ENCODE results near the gene COL8A1.
A peak's percentile ranks its signal among the peaks of the same experiment; 100 is the strongest.

The COL8A1 gene

GRCh38 chr3:99765042-99765942, 126.9 kb downstream of the COL8A1 start:
- DNase-seq = no peak

GRCh38 chr3:99767291-99767690, 128.9 kb downstream of the COL8A1 start:
- DNase-seq = no peak

DNA sequence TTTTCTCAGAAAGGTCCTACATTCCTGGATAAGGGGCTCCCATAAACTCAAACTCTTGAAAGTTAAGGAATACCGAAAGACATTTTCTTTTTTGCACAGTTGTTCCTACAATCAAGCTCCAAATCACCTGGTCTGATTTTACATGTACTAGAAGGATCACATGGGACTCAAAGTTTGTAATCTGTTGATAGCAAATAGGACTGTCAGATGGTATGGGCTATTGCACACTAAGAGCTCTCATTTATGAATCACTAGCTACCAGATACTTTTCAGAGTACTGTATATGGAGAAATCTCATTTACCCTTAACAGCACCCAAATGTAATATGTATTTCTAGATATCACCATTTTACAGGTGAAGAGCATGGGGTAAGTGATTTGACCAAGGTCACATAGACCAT, 129.7 kb downstream of the COL8A1 start:
- no peak for DNase-seq

DNA sequence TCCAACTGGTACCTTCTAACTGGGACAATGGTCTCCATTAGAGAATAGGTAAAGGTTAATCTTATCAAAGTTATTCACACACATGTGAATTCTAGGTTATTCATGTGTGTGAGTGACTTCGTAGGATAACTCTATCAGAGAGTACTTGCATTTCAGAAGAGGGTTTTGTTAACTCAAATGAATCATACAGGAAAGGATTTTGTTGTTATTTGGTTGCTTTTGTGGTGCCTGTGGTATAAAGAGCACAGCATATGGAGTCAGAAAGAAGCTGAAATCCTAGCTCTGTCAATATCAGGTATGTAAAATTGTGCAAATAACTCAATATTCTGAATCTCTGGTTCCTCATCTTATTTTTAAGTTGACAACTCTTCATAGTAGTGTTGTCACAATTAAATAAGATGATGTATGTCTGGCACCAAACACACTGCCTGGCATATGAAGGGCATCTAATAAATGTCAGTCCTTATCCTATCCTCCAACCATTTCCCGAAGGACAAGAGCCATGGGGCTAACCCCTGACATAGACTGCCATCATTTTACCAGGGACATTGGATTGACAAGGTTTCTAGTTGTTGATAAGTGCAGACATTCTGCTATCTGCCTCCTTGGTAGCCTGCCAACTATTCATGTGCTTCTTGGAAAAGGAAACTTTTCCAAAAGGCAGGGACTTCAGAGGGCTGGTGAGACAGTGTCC, 130.6 kb downstream of the COL8A1 start:
- no peak for DNase-seq

- no peak for DNase-seq
Observed at GRCh38 chr3:99772171-99772570, 133.8 kb downstream of the COL8A1 start.

GRCh38 chr3:99772671-99773070, 134.3 kb downstream of the COL8A1 start:
- no peak for DNase-seq

DNA sequence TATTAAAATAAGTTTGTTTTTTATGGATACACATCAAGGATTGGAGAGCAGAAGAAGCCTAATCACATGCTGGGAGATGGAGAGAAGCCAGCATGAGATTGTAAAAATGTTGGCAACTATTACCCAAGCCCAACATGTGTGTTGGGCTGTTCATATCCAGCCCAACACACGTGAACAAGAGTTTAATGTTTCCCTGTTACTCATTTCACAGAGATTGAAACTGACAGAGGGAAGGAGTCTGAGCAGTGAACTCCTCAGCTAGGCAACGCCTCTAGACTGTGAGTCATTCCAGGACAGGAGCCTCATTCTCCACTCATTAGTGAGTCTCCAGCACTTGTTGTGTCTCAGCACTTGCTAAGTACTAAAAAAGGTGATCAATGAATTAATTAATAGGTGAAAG, 136.1 kb downstream of the COL8A1 start:
- DNase-seq = no peak

DNA sequence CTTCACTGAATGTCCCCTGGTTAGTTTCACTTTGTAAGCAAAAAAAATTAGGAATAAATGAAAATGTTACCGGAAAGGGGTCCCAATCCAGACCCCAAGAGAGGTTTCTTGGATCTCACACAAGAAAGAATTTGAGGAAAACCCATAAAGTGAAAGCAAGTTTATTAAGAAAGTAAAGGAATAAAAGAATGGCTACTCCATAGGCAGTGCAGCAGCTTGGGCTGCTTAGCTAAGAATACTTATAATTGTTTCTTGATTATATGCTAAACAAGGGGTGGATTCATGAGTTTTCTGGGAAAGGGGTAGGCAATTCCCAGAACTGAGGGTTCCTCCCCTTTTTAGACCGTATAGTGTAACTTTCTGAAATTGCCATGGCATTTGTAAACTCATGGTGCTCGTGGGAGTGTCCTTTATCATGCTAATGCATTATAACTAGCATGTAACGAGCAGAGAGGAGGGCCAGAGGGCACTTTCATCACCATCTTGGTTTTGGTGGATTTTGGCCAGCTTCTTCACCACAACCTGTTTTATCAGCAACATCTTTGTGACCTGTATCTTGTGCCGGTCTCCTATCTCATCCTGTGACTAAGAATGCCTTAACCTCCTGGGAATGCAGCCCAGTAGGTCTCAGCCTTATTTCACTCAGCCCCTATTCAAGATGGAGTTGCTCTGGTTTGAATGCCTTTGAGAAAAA, 138.3 kb downstream of the COL8A1 start:
- DNase-seq = no peak

DNA sequence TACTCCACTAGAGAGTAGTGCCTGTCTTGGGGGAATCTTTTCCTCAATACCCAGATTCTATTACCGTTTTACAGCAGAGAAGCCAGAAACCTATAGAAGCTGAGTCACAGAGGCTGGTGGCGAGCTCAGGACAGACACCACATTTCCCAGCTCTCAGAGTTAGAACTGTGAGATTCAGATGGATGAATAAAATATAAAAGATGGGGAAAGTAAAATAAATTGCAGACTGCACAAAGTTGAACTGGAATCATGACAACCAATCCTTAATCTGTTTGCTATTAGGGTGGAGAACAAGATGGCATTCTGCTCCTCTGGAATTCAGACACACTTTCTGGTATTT, 138.8 kb downstream of the COL8A1 start:
- no peak for DNase-seq

- no peak for DNase-seq
Observed at GRCh38 chr3:99777708-99778107, 139.3 kb downstream of the COL8A1 start.

DNA sequence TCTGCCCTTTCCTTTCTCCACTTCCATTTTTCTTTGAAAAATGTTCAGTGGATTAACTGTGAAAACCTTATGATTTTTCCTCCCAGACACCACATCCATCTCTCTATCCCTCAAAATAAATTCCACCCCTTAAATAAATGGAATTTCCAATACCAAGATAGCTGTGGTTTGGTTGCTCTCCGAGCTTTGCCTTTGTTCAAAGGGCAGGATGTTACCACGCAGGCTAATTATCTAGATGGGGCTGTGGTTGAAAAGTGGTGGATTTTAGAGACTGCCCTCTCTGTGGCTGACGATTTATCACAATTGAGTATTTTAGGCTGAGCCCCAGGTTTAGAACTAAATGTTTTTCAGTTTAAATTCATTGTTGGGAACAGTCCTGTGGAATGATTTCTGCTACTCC, 142.4 kb downstream of the COL8A1 start:
- no peak for DNase-seq

GRCh38 chr3:99781761-99782160, 143.4 kb downstream of the COL8A1 start:
- DNase-seq = no peak

GRCh38 chr3:99783011-99783573, 144.7 kb downstream of the COL8A1 start:
- DNase-seq = no peak

- DNase-seq = no peak
Observed at GRCh38 chr3:99789011-99789721, 150.8 kb downstream of the COL8A1 start.

- DNase-seq = no peak
Observed at GRCh38 chr3:99794485-99794884, 156.1 kb downstream of the COL8A1 start.

DNA sequence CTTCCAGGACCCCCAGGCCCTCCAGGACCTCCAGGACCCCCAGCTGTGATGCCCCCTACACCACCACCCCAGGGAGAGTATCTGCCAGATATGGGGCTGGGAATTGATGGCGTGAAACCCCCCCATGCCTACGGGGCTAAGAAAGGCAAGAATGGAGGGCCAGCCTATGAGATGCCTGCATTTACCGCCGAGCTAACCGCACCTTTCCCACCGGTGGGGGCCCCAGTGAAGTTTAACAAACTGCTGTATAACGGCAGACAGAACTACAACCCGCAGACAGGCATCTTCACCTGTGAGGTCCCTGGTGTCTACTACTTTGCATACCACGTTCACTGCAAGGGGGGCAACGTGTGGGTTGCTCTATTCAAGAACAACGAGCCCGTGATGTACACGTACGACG, 157.2 kb downstream of the COL8A1 start:
- DNase-seq = no peak

GRCh38 chr3:99799422-99799821, 161.0 kb downstream of the COL8A1 start:
- DNase-seq = no peak

DNA sequence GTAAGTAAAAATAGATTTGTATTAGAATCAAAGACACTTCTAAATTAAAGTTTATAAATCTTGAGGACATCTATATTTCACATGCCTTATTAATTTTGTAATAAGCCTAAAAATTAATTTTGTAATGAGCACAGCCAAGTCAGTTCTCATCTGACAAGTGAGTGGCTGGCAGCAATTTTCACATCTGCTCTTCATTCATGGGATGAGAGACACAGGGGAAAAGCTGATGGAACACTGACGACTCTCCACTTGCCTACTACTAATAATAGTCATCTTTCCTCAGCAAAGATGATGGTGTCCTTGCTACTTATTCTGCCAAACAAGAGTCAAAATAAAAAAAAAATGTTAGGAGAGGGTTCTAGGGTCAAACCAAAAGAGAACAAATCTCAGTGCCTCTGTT, 164.9 kb downstream of the COL8A1 start:
- no peak for DNase-seq

GRCh38 chr3:99805160-99805559, 166.8 kb downstream of the COL8A1 start:
- DNase-seq = no peak

DNA sequence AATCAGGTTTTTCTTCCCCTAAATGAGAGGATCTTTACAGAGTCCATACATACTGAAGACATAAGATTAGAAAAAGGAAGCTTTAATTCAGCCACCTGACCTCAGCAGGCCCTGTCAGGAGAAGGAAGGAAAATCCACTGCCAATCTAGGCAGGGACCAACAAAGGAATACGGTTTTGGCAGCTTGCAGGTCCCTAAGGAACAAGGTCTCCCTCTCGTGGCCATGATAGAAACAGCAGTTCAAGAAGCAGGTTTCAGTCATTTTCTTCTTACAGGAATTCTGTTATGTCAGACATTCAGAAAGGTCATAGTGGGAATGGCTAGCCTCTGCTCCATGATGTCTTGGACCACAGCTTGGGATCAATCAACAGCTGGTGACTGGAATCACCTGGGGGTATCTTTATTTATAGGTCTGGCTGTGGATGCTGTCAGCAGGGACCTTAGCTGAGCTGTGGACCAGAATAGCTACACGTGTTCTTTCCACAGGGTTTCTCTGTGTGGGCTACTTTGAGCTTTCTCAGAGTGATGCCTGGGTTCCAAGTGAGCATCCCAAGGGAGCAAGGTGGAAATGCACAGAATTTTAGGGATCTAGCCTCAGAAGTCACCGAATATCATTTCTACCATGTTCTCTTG, 169.9 kb downstream of the COL8A1 start:
- DNase-seq = peak; percentile 38

DNA sequence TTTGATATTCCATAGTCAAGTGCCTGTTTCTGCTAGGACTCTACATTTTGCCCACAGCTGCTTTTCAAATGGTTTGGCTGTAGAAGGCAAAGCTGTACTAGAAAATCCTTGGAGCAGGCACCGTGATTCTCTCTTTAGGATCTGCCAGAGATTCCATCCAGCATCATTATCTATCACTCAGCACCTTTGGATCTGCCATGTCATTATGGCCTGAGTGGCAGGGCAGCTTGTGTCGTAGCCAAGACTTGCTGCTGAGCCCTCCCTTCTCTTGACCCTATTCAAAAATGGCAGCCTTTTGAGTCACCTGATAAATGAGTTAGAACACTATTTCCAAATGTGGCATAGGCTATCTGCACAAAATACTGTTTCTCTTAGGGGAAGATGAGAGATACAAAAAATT, 171.2 kb downstream of the COL8A1 start:
- DNase-seq = no peak

DNA sequence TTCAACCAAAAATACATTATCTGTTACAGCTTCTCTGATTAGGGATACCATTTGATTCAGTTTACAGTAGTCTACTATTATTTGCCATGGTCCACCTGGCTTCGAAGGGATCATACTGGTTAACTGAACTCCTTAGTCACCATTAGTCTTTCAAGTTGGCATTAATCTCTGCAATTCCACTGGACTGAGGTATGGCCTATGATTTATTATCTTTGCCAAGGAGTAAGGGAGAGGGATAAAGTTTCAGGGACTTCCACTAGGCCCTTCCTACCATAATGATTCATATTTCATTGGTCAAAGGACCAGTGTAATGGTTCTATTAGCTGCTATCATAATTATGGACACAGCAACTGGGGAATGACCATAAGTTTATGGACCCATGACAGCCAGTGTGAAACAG, 172.0 kb downstream of the COL8A1 start:
- no peak for DNase-seq

Data from NCI-H446 treated with DMSO at 0.1 percent for 48 hours (cell line).